GM19023 (cell line): ENCODE data around the gene PMEL.
"Not testable (repeated sequence)": the region's sequence is repeated elsewhere in the genome, so short reads cannot be mapped to it uniquely, and the experiment has no call there.

ENCODE experiments used
- ATAC-seq: cut with Tn5 transposase; IDR thresholded peaks from one replicate; pipeline ENCODE4 v1.9.1; 2021; ENCODE audit warnings: mild to moderate bottlenecking, moderate library complexity; ENCODE audit not compliant: unreplicated experiment

Gene PMEL

GRCh38 chr12:55925870-55926737 is 39.7 kb downstream of the PMEL start:
- ATAC-seq: peak; percentile 3

DNA sequence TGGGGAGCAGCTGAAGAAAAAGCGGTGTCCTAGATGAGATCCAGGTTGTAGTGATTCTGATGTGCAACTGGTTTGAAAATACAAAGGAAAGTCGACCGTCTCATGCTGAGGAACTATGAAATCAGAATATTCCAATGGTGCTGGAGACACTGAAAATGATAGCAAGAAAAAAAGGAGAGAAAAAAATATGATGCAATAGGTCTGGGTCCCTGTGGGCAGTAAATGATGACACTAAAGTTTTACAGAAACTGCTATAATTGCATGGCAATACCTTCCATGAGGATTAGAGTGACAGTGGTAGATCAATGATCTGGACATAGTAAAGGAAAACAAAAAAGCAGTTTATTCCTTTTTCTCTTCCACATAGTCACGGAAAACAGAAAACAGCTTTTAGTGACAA is 40.5 kb downstream of the PMEL start:
- no peak for ATAC-seq

- ATAC-seq: not testable (repeated sequence)
Observed at GRCh38 chr12:55923648-55924047, 42.2 kb downstream of the PMEL start.

GRCh38 chr12:55922126-55922525 is 43.7 kb downstream of the PMEL start:
- ATAC-seq: no peak

GRCh38 chr12:55919032-55919431 is 46.8 kb downstream of the PMEL start:
- ATAC-seq: not testable (repeated sequence)

- no peak for ATAC-seq
Observed at GRCh38 chr12:55915482-55915859, 50.4 kb downstream of the PMEL start.

DNA sequence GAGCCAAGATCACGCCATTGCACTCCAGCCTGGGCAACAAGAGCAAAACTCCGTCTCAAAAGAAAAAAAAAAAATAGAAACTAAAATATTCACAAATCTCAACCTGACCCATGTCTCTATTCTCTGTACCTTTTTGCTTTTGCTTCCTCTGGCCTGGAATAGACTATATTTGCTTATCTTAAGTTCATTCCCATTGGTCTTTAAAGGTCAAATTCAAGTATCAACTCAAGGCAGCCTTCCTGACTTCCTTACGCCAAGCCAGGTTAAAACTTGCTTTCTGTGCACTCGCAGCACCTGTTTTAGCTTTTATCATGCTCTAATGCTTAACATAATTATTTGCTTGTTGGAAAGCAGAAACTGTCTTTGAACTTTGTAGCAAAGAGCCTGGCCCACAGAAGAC is 52.9 kb downstream of the PMEL start:
- no peak for ATAC-seq

DNA sequence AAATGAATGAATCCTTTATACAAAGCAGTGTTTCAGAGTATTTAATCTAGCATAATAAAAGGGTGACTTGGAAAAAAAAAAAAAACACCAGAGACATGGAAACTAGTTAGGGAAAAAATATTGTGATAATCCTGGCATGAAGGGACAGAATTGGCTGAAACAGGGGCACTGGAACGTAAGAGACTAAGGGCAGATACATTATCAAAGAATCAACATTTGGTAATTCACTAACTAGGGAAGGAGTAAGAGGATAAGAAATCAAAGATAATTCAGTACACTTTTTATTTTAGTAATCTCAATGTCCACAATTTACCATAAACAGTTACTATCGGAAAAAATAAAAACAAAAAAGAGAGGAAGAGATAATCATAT is 56.3 kb downstream of the PMEL start:
- ATAC-seq: no peak

DNA sequence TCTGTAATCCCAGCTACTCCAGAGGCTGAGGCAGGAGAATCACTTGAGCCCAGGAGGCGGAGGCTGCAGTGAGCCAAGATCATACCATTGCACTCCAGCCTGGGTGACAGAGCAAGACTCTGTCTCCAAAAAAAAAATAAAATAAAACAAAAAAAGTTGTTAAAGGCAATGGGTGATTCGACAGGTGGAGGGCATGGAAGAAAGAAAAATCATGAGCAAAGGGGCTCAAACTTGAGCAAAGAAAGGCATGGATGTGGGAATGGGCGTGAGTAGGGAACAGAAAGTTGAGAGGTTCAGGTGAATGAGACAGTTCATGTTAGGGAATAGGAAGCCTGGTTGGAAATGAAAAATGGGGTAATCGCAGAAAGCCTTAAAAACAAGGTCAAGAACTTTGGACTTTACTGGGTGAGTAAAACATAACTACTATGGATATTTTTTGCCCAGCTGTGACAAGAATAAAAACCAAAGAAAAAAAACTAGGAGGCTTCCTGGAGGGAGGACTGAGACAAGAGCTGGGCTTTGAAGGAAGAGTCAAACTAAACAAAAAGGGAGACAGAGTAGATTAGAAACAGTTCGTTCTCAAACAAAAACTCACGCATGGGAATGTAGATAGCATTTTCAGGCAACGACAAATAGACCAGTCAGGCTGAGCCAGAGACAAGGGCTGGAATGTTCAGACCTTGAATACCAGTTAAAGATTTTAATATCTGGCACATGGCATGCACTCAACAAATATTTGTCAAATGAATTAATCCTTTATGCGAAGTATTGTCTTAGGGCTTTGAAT is 56.9 kb downstream of the PMEL start:
- no peak for ATAC-seq

DNA sequence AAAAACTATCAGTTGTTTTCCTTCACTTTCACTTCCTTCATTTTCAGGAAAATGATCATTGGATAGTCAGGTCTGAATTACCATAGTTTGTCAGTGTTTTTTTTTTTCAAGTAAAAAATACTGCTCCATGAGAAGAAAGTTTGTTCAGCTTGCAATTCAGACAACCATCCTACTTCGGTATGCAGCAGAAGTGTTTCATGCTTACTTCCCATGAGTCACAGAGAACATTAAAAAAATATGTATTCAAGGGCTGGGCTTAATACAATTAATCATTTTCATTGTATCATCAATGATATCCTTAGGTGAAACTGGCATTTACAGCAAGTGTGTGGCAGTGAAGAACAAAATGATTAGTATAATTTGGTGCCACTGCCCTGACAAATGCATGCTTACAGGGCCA is 59.8 kb downstream of the PMEL start:
- no peak for ATAC-seq
